ENCODE results near the gene PTGFRN. TPM values are rescaled to one million over a fixed set of nuclear protein-coding genes. Genes with fewer than 3 reads are reported as not detected.

Gene PTGFRN
- total RNA-seq, 2 experiments from 2014 or later: 24.0 to 28.0 TPM

DNA sequence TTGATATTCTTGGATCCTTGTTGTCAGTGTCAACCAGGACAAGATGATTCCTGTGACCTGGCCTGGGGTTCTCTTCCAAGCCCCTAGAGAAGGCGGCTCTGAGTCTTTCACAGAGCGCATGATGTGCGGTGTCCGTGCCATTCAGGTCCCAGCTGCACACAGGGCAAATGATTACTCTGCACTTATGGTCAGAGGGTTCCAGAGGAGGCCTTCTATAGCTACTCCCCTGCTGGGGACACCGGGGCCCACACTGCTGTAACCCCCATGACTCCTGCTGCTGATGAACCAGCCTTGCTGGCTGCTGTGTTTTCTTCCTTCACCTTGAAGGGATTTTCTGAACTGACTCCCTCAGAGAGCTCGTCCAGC lies 1.5 kb downstream of the PTGFRN start:
- no peaks in the 10 kb centered on the region for H3K9me3 Mint-ChIP-seq
- no peak for DNase-seq
- H3K36me3 Mint-ChIP-seq (ENCODE audit: low read depth): no peaks in the 10 kb centered on the region
- peaks cover 3% of the 10 kb centered on the region for H3K4me1 Mint-ChIP-seq (ENCODE audit: low read depth)
- H3K27ac Mint-ChIP-seq: no peak overlapping the region
- CTCF ChIA-PET: interaction anchor here (0.8 to 1.8 kb wide), 5 partner anchors 9 to 147 kb away, joined by 3 to 6 read pairs (median 5); no protein-coding TSS in a partner anchor
- no peaks in the 10 kb centered on the region for H3K27me3 Mint-ChIP-seq (ENCODE audit: low read depth)
- intact Hi-C loops (cut with micrococcal nuclease): loop anchor here (1.0 to 10.0 kb wide), 5 partner anchors 20 to 624 kb away; no protein-coding TSS in a partner anchor
- H3K4me3 Mint-ChIP-seq: no peak overlapping the region

DNA sequence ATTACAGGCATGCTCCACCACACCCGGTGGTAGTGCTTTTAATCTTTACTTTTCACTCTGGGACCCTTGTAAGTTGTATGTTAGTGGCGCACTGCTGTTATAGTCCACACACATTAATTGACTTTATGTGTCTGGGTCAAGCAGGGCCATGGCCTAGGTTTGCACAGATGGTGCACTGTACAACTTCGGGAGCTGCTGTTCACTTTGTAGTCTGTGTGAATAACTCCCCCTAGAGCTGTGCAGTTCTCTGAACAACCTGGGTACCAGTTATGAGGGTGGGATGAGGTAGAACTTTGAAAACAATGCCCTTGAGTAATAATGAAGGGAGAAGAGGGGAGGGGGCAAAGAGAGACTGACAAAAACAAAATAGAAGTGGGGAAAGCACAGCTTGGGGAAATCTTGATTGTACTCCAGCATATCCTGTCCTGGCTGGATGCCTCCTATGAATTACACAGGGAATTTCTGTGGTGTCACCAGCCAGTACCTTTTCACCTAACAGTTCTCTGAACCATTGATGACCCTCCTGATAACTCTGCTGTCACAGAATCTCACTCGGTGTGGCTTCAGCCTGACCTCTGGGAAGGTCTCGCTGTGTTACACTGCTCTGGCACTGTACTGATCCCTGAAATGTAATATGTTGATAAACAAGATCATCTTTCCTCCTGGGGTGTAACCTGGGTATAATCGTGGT lies 2.2 kb downstream of the PTGFRN start:
- Mint-ChIP-seq H3K4me1 (ENCODE audit: low read depth) (peaks cover 3% of the 10 kb centered on the region), H3K27me3 (ENCODE audit: low read depth) (no peaks in the 10 kb centered on the region), H3K27ac (no peak overlapping the region), H3K9me3 (no peaks in the 10 kb centered on the region), H3K36me3 (ENCODE audit: low read depth) (no peaks in the 10 kb centered on the region), H3K4me3 (no peak overlapping the region)
- intact Hi-C loops (cut with micrococcal nuclease): loop anchor here (1.0 to 10.0 kb wide), 5 partner anchors 19 to 623 kb away; no protein-coding TSS in a partner anchor
- CTCF ChIA-PET: interaction anchor here (1.0 to 1.8 kb wide), 5 partner anchors 21 to 147 kb away, joined by 3 to 6 read pairs (median 3); no protein-coding TSS in a partner anchor
- DNase-seq: no peak

DNA sequence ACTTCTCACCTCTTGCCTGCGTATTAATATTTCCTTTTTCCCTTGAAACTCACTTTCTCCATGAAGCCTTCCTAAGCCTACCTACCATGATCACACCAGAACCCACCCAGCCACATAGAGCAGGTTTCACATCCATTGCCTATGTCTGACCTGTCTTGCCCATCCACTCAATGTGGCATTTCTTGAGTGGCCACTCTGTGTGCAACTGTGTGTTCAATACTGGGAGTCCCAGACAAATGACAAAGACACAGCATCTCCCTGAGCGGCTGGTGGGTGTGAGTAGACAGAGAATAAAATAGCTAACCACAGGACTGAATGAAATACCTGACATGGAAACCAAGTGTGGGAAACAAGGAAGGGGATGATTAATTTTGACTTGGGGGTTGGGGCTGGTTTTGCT lies 3.1 kb downstream of the PTGFRN start:
- CTCF ChIA-PET: interaction anchor here (1.7 kb wide), 1 partner anchor 20 kb away, joined by 3 read pairs; no protein-coding TSS in a partner anchor
- H3K27me3 Mint-ChIP-seq (ENCODE audit: low read depth): no peaks in the 10 kb centered on the region
- peaks cover 3% of the 10 kb centered on the region for H3K4me1 Mint-ChIP-seq (ENCODE audit: low read depth)
- intact Hi-C loops (cut with micrococcal nuclease): loop anchor here (5.0 to 10.0 kb wide), 2 partner anchors 74 to 622 kb away; no protein-coding TSS in a partner anchor
- H3K36me3 Mint-ChIP-seq (ENCODE audit: low read depth): no peaks in the 10 kb centered on the region
- H3K4me3 Mint-ChIP-seq: no peak overlapping the region
- no peaks in the 10 kb centered on the region for H3K9me3 Mint-ChIP-seq
- no peak overlapping the region for H3K27ac Mint-ChIP-seq
- DNase-seq: no peak

DNA sequence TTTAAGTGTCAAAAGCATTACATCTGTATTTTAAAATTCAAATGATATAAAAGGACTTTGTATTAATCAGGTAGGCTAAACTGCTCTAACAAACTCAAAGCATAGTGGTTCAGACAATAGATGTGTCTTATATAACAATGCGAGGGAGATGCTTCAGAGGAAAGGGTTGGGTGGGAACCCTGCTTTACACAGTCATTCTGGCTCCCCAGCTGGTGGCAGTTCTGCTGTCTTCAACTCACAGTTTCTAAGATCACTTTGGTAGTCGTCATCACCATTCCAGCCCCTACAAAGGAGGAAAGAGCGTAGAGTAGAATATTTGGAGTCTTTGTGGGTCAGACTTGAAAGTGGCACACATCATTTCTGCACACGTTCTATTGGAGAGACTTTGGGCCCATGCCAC lies 4.2 kb downstream of the PTGFRN start:
- DNase-seq: no peak
- CTCF ChIA-PET: interaction anchor here (0.8 to 1.2 kb wide), 3 partner anchors 21 to 146 kb away, joined by 3 to 4 read pairs (median 4); partner anchors contain the start of gene TTF2
- H3K36me3 Mint-ChIP-seq (ENCODE audit: low read depth): no peaks in the 10 kb centered on the region
- no peaks in the 10 kb centered on the region for H3K9me3 Mint-ChIP-seq
- peaks cover 3% of the 10 kb centered on the region for H3K4me1 Mint-ChIP-seq (ENCODE audit: low read depth)
- no peak overlapping the region for H3K27ac Mint-ChIP-seq
- no peaks in the 10 kb centered on the region for H3K27me3 Mint-ChIP-seq (ENCODE audit: low read depth)
- intact Hi-C loops (cut with micrococcal nuclease): loop anchor here (5.0 to 10.0 kb wide), 2 partner anchors 73 to 621 kb away; no protein-coding TSS in a partner anchor
- H3K4me3 Mint-ChIP-seq: no peak overlapping the region

DNA sequence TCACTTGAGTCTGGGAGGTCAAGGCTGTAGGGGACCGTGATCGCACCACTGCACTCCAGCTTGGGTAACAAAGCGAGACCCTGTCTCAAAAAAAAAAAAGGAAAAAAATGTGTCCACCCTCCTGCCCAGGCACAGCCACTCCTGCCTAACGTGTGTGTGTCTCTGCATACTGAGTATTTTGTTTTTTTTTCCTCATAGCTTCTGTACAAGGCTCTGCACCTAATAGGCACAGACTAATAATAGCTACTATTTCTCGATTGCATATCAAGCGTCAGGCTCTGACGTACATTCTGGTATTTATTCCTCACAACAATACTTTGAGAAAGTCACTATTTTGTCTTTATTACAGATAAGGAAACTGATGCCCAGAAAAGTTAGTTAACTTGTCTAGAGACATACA lies 5.0 kb downstream of the PTGFRN start:
- Mint-ChIP-seq H3K9me3 (no peaks in the 10 kb centered on the region), H3K27me3 (ENCODE audit: low read depth) (no peaks in the 10 kb centered on the region), H3K27ac (no peak overlapping the region), H3K4me3 (peak overlapping the region; percentile 25), H3K36me3 (ENCODE audit: low read depth) (no peaks in the 10 kb centered on the region), H3K4me1 (ENCODE audit: low read depth) (no peaks in the 10 kb centered on the region)
- no peak for DNase-seq
- intact Hi-C loops (cut with micrococcal nuclease): loop anchor here (5.0 to 10.0 kb wide), 2 partner anchors 73 to 620 kb away; no protein-coding TSS in a partner anchor
- CTCF ChIA-PET: interaction anchor here (0.6 to 2.1 kb wide), 7 partner anchors 20 to 591 kb away, joined by 3 to 8 read pairs (median 4); partner anchors contain the start of gene TTF2

DNA sequence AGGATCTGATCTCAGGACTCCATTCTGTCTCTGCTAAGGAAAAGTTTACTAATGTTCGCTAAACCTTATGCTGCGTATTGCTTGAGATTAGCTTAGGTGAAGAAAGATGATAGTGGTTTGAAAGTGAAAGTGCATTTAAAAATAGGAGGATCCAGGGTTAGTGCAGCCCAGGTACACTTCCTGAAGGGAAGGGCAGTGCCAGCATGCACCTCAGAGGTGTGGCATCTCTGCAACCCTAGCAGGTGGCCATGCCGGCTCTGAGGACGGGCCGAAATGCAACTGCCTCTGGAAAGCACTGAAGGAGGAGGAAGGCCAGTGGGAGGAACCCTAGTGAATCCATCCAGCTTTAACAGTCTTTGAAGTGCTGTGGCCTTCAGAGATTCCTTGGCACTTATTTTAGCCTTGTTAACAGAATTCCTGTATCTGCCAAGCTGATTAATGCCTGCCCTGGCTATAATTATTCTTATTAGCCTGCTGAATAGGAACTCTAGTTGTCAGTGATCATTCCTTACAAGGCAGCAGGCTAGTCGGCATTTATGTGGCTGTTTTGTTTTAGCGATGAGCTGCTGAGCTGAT lies 5.5 kb downstream of the PTGFRN start:
- Mint-ChIP-seq H3K36me3 (ENCODE audit: low read depth) (no peaks in the 10 kb centered on the region), H3K4me3 (peak overlapping the region; percentile 25), H3K27ac (no peak overlapping the region), H3K27me3 (ENCODE audit: low read depth) (no peaks in the 10 kb centered on the region), H3K4me1 (ENCODE audit: low read depth) (peaks cover 5% of the 10 kb centered on the region), H3K9me3 (no peaks in the 10 kb centered on the region)
- CTCF ChIA-PET: interaction anchor here (0.6 to 2.1 kb wide), 8 partner anchors 18 to 591 kb away, joined by 3 to 8 read pairs (median 4); partner anchors contain the start of gene TTF2
- intact Hi-C loops (cut with micrococcal nuclease): loop anchor here (10.0 kb wide), 1 partner anchor 620 kb away; no protein-coding TSS in a partner anchor
- no peak for DNase-seq

DNA sequence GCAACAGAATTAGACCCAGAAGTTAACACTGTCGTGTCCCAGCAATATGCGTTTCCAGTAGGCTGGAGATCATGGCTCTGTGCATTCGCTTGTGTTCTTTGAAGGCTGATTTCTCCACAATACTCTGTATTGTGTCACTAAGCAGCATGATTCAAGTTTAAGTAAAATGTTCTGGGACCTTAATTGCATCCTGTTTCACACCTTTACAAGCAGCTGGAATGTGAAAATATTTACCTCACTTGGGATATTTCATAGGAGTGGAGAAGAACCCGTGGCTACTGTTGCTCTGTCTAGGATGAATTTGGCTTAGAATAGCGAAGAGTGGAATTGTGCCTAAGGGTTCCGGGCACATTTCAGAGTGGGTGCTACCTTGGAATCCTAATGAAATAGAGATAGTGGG lies 6.3 kb downstream of the PTGFRN start:
- Mint-ChIP-seq H3K4me1 (ENCODE audit: low read depth) (peaks cover 8% of the 10 kb centered on the region), H3K4me3 (no peak overlapping the region), H3K36me3 (ENCODE audit: low read depth) (no peaks in the 10 kb centered on the region), H3K27me3 (ENCODE audit: low read depth) (no peaks in the 10 kb centered on the region), H3K27ac (no peak overlapping the region), H3K9me3 (no peaks in the 10 kb centered on the region)
- intact Hi-C loops (cut with micrococcal nuclease): loop anchor here (10.0 kb wide), 1 partner anchor 619 kb away; no protein-coding TSS in a partner anchor
- CTCF ChIA-PET: interaction anchor here (0.7 to 2.1 kb wide), 7 partner anchors 17 to 341 kb away, joined by 3 to 8 read pairs (median 4); no protein-coding TSS in a partner anchor
- DNase-seq: no peak

DNA sequence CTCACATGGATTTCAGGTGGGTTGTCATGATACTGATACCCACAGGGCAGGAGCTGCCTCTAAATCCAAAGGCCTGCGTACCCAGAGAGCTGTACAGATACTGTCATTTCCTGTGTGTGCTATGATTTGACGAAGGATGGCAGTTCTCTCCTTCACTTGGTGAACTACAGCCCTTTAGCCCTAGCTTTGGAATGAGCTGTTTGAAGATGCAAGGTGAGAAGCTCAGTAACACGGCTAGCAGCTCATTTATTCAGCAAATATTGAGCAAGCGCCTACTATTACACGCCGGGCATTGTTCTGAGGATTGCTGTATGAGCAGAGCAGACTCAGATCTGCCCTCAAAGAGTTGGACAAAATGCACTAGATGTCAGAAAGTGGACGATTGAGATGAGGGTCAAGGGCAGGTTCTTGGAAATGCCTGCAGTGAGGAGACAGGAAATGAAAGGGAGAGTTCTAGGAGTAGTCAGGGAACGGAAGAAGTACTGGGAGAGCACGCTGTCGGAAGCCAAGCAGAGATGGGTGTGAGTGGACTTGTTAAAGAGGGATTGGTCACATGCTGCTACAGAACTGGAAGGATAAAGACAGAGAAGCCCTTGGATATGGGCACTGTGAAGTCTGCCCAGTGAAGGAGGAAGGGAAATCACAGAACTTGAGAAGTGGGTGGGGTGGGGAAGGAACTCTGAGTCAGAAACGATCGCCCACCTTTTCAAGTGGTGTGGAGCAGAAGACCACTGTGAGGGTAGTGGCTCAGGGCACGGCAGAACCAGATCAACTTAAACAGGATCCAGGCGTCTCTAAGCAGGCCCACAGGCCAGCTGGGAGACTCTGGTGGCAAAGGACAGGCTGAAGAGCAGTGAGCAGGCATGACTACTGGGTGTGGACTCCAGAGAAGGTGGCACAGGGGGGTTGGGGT lies 7.1 kb downstream of the PTGFRN start:
- Mint-ChIP-seq H3K27ac (no peak overlapping the region), H3K9me3 (no peaks in the 10 kb centered on the region), H3K4me1 (ENCODE audit: low read depth) (peaks cover 8% of the 10 kb centered on the region), H3K36me3 (ENCODE audit: low read depth) (no peaks in the 10 kb centered on the region), H3K27me3 (ENCODE audit: low read depth) (no peaks in the 10 kb centered on the region), H3K4me3 (no peak overlapping the region)
- CTCF ChIA-PET: interaction anchor here (0.7 to 2.1 kb wide), 5 partner anchors 16 to 192 kb away, joined by 4 to 8 read pairs (median 4); no protein-coding TSS in a partner anchor
- no peak for DNase-seq
- intact Hi-C loops (cut with micrococcal nuclease): loop anchor here (10.0 kb wide), 1 partner anchor 618 kb away; no protein-coding TSS in a partner anchor

DNA sequence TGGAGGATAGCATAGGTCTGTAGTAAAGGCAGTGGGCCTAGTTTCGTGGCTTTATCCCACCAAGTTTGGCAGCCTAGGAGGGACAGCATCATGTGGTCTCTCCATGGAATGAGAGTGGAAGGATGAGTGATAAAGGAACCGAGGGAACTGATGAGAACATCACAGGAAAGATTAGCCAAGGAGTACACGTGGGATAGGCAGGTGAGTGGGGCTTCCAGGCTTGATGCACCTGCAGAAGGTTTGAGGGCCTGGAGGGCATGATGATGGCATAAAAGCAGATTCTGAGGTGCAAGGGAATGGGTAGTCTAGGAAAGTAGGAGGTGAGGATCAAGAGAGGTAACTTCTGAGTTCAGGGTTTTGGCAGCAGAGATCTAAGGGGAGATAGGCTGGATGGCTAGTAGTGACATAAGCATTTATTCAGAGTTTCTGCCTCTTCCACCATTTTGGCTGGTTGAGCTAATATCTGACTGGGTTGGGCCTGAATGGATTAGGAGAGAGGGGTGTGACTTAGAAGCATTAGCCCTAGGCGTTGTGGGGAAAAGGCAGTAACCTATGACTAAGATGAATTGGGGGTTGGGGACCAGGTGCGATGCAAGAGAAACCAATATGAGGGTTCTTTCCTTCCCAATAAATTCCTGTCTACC lies 9.1 kb downstream of the PTGFRN start:
- Mint-ChIP-seq H3K27me3 (ENCODE audit: low read depth) (no peaks in the 10 kb centered on the region), H3K9me3 (no peaks in the 10 kb centered on the region), H3K27ac (no peak overlapping the region), H3K4me3 (no peak overlapping the region), H3K36me3 (ENCODE audit: low read depth) (no peaks in the 10 kb centered on the region), H3K4me1 (ENCODE audit: low read depth) (peaks cover 8% of the 10 kb centered on the region)
- CTCF ChIA-PET: interaction anchor here (0.6 to 1.3 kb wide), 2 partner anchors 16 to 272 kb away, joined by 3 to 4 read pairs; no protein-coding TSS in a partner anchor
- intact Hi-C loops (cut with micrococcal nuclease): loop anchor here (10.0 kb wide), 1 partner anchor 616 kb away; no protein-coding TSS in a partner anchor
- no peak for DNase-seq

DNA sequence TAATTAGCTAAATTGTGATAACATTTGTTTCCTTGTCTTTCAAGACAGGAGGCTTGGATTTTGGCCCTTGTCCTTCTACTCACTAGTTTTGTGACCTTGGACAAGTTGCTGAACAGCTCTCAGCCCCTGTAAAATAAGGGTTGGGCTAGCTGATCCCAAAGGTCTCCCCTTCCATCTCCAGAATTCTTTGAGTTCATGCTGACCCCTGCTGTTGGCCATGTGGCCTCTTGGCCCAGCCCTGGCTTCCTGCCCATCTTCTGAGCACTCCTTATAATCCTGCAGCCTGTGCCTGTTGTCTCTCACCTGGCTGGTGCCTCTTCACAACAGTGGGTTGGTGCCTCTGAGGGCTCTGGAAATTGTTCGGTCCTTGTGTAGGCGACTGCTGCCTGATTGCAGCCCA lies 10.1 kb downstream of the PTGFRN start:
- Mint-ChIP-seq H3K4me1 (ENCODE audit: low read depth) (peaks cover 8% of the 10 kb centered on the region), H3K9me3 (no peaks in the 10 kb centered on the region), H3K4me3 (no peak overlapping the region), H3K36me3 (ENCODE audit: low read depth) (no peaks in the 10 kb centered on the region), H3K27ac (no peak overlapping the region), H3K27me3 (ENCODE audit: low read depth) (no peaks in the 10 kb centered on the region)
- intact Hi-C loops (cut with micrococcal nuclease): loop anchor here (10.0 kb wide), 1 partner anchor 615 kb away; no protein-coding TSS in a partner anchor
- CTCF ChIA-PET: interaction anchor here (0.6 to 1.3 kb wide), 2 partner anchors 15 to 273 kb away, joined by 3 to 4 read pairs; no protein-coding TSS in a partner anchor
- DNase-seq: peak; percentile 20

DNA sequence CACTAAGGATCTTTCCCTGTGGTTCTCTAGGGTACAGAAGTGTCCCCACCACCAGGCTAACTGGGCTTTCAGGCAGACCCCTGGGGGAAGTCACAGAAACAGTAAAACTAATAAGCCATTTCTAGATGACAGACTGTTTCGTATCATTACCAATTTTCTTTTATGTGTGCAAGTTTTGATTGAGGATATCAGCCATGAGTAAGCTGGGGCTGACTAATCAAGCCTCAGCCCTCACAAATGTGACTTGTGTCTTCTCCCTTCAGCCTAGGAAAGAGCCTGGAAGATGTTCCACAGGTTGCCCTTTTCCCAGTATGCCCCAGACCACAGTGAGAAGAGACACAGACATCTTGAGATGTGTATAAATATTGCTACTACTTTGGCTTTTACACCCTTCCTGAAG lies 10.5 kb downstream of the PTGFRN start:
- Mint-ChIP-seq H3K4me1 (ENCODE audit: low read depth) (peaks cover 8% of the 10 kb centered on the region), H3K27ac (no peak overlapping the region), H3K9me3 (no peaks in the 10 kb centered on the region), H3K27me3 (ENCODE audit: low read depth) (no peaks in the 10 kb centered on the region), H3K36me3 (ENCODE audit: low read depth) (no peaks in the 10 kb centered on the region), H3K4me3 (no peak overlapping the region)
- DNase-seq: peak; percentile 24
- CTCF ChIA-PET: interaction anchor here (1.3 kb wide), 1 partner anchor 15 kb away, joined by 4 read pairs; no protein-coding TSS in a partner anchor
- intact Hi-C loops (cut with micrococcal nuclease): no loop called here
